NCI-H2171 (cell line): Measurements from ENCODE around the gene MRPL55.
"Not testable (repeated sequence)": the region's sequence is repeated elsewhere in the genome, so short reads cannot be mapped to it uniquely, and the experiment has no call there.

Experiments
- DNase-seq: peaks from one replicate; lab custom pipeline; 2025; lab: John Stamatoyannopoulos, UW

The MRPL55 gene

GRCh38 chr1:228120857-228121489 lies 11.9 kb upstream of the MRPL55 start:
- DNase-seq: no peak

GRCh38 chr1:228120351-228120750 lies 11.3 kb upstream of the MRPL55 start:
- DNase-seq: no peak

- DNase-seq: no peak
Measured at GRCh38 chr1:228118040-228118439, 8.9 kb upstream of the MRPL55 start.

GRCh38 chr1:228117335-228117734 lies 8.2 kb upstream of the MRPL55 start:
- no peak for DNase-seq

GRCh38 chr1:228114827-228115226 lies 5.7 kb upstream of the MRPL55 start:
- no peak for DNase-seq

GRCh38 chr1:228112617-228113016 lies 3.5 kb upstream of the MRPL55 start:
- DNase-seq: no peak

GRCh38 chr1:228112167-228112566 lies 3.1 kb upstream of the MRPL55 start:
- no peak for DNase-seq

GRCh38 chr1:228111315-228111714 lies 2.2 kb upstream of the MRPL55 start:
- DNase-seq: not testable (repeated sequence)

GRCh38 chr1:228110556-228110955 lies 1.5 kb upstream of the MRPL55 start:
- no peak for DNase-seq

GRCh38 chr1:228109962-228110488 lies 926 bp upstream of the MRPL55 start:
- DNase-seq: no peak

GRCh38 chr1:228108742-228109072 lies 392 bp downstream of the MRPL55 start:
- no peak for DNase-seq

- no peak for DNase-seq
Measured at GRCh38 chr1:228108055-228108690, 926 bp downstream of the MRPL55 start.

- no peak for DNase-seq
Measured at GRCh38 chr1:228107636-228108035, 1.5 kb downstream of the MRPL55 start.

- DNase-seq: no peak
Measured at GRCh38 chr1:228106800-228107054, 2.4 kb downstream of the MRPL55 start.

GRCh38 chr1:228105996-228106799 lies 2.9 kb downstream of the MRPL55 start:
- no peak for DNase-seq

GRCh38 chr1:228105270-228105995 lies 3.7 kb downstream of the MRPL55 start:
- no peak for DNase-seq

GRCh38 chr1:228104526-228105269 lies 4.4 kb downstream of the MRPL55 start:
- no peak for DNase-seq

GRCh38 chr1:228102791-228103620 lies 6.1 kb downstream of the MRPL55 start, which contains the start of gene C1orf35:
C1orf35 (minus strand) TSS chr1:228103325; CDS start chr1:228103227, 98 bp downstream.
- DNase-seq: peak; percentile 93

GRCh38 chr1:228101994-228102790 lies 6.9 kb downstream of the MRPL55 start:
- peak; percentile 28 for DNase-seq

GRCh38 chr1:228101614-228101993 lies 7.5 kb downstream of the MRPL55 start:
- no peak for DNase-seq
